A549 treated with AZD9567 at 1 μM for 4 hours (cell line): ENCODE measurements around the gene SAGE1. TPM values are rescaled to one million over a fixed set of nuclear protein-coding genes. Genes with fewer than 3 reads are reported as not detected.

Source experiments
- total RNA-seq: library from RNA; stranded (reverse); fragments of 200-300 nt; extraction: Qiagen RNA extraction; gene quantifications from 5 replicates; pipeline ENCODE4 v1.2.3, GENCODE V29; 2022; ENCODE audit not compliant: insufficient read depth

The SAGE1 gene, protein sequence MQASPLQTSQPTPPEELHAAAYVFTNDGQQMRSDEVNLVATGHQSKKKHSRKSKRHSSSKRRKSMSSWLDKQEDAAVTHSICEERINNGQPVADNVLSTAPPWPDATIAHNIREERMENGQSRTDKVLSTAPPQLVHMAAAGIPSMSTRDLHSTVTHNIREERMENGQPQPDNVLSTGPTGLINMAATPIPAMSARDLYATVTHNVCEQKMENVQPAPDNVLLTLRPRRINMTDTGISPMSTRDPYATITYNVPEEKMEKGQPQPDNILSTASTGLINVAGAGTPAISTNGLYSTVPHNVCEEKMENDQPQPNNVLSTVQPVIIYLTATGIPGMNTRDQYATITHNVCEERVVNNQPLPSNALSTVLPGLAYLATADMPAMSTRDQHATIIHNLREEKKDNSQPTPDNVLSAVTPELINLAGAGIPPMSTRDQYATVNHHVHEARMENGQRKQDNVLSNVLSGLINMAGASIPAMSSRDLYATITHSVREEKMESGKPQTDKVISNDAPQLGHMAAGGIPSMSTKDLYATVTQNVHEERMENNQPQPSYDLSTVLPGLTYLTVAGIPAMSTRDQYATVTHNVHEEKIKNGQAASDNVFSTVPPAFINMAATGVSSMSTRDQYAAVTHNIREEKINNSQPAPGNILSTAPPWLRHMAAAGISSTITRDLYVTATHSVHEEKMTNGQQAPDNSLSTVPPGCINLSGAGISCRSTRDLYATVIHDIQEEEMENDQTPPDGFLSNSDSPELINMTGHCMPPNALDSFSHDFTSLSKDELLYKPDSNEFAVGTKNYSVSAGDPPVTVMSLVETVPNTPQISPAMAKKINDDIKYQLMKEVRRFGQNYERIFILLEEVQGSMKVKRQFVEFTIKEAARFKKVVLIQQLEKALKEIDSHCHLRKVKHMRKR
- total RNA-seq: 0.03 TPM in 1 of 5 replicates, not detected in the others

DNA sequence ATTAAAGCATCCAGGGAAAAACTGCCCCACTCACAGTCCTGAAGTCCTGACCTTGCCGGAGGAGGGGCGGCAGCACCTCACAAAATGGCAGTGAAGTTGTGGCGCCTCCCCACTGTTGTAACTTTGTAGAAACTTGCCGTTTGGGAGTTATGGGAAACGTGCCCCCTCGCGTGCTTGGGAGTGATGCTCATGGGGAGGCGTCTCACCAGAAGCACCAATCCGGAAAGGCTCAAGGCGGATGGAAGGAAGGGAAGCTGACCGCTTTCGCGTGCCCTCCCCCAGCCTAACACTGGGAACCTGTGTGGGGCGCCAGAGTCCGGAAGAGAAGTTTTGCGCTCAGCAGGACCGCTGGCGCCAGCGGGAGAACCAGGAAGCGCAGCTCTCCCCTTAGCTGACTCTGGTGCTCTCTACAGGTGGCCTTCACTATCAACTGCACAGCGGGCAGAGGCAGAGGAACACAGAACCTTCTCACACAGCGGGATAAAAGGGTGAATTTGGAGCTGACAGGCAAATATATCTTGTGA lies at the start of gene SAGE1, which contains the start of gene CT45A10:
TSS of gene SAGE1 (plus strand) at position 423 of the 524 bp plus-strand sequence. CDS start 2,527 bp downstream, outside the sequence.
TSS of gene CT45A10 (minus strand) at position 151 of the 524 bp plus-strand sequence. CDS start 8,100 bp downstream, outside the sequence.

DNA sequence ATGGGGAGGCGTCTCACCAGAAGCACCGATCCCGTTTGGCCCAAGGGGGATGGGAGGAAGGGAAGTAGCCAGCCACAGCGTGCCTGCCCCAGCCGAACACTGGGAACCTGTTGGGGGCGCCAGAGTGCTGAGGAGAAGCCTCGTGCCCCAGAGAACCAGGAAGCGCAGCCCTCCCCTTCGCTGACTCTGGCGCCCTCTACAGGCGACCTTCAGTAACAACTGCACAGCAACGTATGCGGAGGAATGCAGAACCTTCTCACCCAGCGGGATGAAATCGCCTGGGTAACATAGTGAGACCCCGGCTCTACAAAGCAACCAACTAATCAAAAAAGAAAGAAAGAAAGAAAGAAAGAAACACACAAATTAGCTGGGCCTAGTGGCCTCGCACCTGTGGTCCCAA lies 39.1 kb upstream of the SAGE1 start, which contains the start of gene CT45A8:
TSS of gene CT45A8 (minus strand) at position 101 of the 400 bp plus-strand sequence. CDS start 3,755 bp downstream, outside the sequence.

DNA sequence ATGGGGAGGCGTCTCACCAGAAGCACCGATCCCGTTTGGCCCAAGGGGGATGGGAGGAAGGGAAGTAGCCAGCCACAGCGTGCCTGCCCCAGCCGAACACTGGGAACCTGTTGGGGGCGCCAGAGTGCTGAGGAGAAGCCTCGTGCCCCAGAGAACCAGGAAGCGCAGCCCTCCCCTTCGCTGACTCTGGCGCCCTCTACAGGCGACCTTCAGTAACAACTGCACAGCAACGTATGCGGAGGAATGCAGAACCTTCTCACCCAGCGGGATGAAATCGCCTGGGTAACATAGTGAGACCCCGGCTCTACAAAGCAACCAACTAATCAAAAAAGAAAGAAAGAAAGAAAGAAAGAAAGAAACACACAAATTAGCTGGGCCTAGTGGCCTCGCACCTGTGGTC lies 21.8 kb upstream of the SAGE1 start, which contains the start of gene CT45A9:
TSS of gene CT45A9 (minus strand) at position 101 of the 400 bp plus-strand sequence. CDS start 3,751 bp downstream, outside the sequence.

Other genes starting within 250 kb of the SAGE1 start
- gene CT45A1, start 180.1 kb upstream of the SAGE1 start, total RNA-seq: not detected in 5 replicates
- 0.15 to 0.29 TPM (median 0.18 TPM) in 4 of 5 replicates, not detected in the other for gene CT45A3, start 125.5 kb upstream of the SAGE1 start, total RNA-seq
- 0.11 to 0.14 TPM (median 0.14 TPM) in 3 of 5 replicates, not detected in the others for gene CT45A5, start 108.2 kb upstream of the SAGE1 start, total RNA-seq
- gene CT45A6, start 90.9 kb upstream of the SAGE1 start, total RNA-seq: not detected in 5 replicates
- gene CT45A2, start 73.7 kb upstream of the SAGE1 start, total RNA-seq: not detected in 5 replicates
- not detected in 5 replicates for gene CT45A7, start 56.4 kb upstream of the SAGE1 start, total RNA-seq
- gene CT45A8, start 39.2 kb upstream of the SAGE1 start, total RNA-seq: not detected in 5 replicates
- gene CT45A9, start 21.9 kb upstream of the SAGE1 start, total RNA-seq: not detected in 5 replicates
- gene CT45A10, start 272 bp upstream of the SAGE1 start, total RNA-seq: 0.19 to 0.51 TPM (median 0.26 TPM) in 3 of 5 replicates, not detected in the others
- gene MMGT1, start 80.3 kb downstream of the SAGE1 start, total RNA-seq: 16.0 to 21.7 TPM (median 19.2 TPM) in 5 replicates
- 7.3 to 9.3 TPM (median 8.9 TPM) in 5 replicates for gene SLC9A6, start 91.7 kb downstream of the SAGE1 start, total RNA-seq